Measurements from ENCODE around the gene PPP1R2.

GRCh38 chr3:195570344-195570743, 27.2 kb upstream of the PPP1R2 start:
- TF ChIP-seq EZH2 (IDR thresholded peaks at IDR 0.05; ENCODE audit: borderline replicate concordance, low read depth, low read length, severe bottlenecking) (no peak), POLR2A (IDR thresholded peaks at IDR 0.05; ENCODE audit: low read depth, low read length) (no peak), CTCF (IDR thresholded peaks at IDR 0.05; ENCODE audit: extremely low read depth in 1 of 2, insufficient read depth in 1 of 2, low read depth in 1 of 2, low read length in 2 of 2) (no peak), POLR2AphosphoS5 (IDR thresholded peaks at IDR 0.05; ENCODE audit: insufficient read depth, low read depth, low read length) (no peak), MYC (IDR thresholded peaks at IDR 0.05; ENCODE audit: low read depth, low read length) (no peak), MAX (IDR thresholded peaks at IDR 0.05; ENCODE audit: insufficient read depth, insufficient read length) (no peak), JUN (IDR thresholded peaks at IDR 0.05; ENCODE audit: borderline replicate concordance, insufficient read depth, insufficient read length, low read depth) (no peak), FOS (IDR thresholded peaks at IDR 0.05; ENCODE audit: borderline replicate concordance, insufficient read depth, low read length) (no peak)
